Dedifferentiated amniotic fluid mesenchymal stem cell (primary cell): Measurements from ENCODE around the gene ETAA1.

Experiments used
- DNase-seq: peaks from one replicate; pipeline ENCODE4 v3.0.0-alpha.2; 2016; ENCODE audit errors: extremely low spot score

Gene ETAA1

GRCh38 chr2:67437114-67437513 is 40.0 kb downstream of the ETAA1 start:
- no peak for DNase-seq

DNA sequence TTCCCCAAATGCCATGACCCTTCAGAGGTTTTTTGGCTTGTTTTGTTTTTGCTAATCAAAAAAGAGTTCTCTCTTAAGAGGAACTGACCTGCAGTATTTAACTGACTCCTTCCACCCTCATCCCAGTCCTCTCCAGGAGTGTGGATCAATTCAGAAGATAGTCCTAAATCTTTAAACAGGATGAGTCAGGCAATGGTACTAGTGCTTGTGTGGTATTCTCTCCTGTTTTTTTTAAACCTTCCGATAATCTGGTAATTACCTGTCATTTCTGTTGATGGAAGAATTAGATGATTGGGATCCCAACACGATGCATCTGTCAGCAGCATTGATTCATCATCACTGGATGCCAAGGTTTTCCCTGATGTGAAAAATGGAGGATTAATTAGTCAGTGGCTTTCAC is 41.2 kb downstream of the ETAA1 start:
- no peak for DNase-seq

DNA sequence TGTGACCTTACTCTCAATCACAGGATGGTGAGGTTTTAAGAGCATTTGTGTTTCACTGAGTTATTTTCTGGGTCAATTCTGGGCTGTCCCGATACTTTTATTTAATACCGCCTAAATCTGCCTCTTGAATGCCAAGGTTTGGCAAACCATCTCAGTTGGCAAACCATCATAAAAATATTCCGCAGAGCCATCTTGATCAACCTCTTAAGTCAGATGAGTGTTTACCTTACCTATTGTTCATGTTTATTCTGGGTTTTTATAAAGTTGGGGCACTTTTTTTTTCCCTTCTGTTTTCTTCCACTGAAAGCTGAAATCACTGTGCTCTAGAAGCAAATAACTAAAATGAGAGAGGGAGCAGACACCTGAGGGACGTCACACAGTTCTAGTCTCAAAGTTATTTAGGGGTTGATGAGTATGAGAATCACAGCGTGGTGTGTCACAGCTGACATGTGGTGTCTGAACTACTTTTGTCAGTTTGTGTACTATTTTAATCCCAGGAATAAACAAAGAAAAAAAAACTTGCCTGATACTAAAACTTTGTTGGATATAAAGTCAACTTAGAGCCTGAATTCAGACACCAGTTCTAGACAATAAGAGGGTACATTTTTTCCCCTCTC is 48.6 kb downstream of the ETAA1 start:
- no peak for DNase-seq

- DNase-seq, result no peak
Measured at GRCh38 chr2:67446491-67446911, 49.4 kb downstream of the ETAA1 start.

DNA sequence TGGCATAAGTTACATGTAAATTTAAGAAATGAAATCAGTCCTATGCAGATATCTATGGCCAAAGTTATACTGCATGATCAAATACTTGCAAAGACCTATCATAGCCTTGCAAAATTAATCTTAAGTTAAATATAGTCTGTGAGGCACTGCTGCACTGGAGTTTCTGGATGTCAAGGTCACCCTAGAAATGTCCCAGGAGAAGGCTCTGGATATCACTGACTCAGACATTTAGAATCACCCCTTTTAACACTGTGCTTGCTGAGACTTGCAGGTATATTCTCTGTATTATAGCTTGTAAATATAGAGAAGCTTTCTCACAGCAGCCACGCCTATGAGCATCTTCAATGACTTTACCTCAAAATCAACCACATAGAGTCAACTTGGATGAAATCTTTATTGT is 51.5 kb downstream of the ETAA1 start:
- no peak for DNase-seq

DNA sequence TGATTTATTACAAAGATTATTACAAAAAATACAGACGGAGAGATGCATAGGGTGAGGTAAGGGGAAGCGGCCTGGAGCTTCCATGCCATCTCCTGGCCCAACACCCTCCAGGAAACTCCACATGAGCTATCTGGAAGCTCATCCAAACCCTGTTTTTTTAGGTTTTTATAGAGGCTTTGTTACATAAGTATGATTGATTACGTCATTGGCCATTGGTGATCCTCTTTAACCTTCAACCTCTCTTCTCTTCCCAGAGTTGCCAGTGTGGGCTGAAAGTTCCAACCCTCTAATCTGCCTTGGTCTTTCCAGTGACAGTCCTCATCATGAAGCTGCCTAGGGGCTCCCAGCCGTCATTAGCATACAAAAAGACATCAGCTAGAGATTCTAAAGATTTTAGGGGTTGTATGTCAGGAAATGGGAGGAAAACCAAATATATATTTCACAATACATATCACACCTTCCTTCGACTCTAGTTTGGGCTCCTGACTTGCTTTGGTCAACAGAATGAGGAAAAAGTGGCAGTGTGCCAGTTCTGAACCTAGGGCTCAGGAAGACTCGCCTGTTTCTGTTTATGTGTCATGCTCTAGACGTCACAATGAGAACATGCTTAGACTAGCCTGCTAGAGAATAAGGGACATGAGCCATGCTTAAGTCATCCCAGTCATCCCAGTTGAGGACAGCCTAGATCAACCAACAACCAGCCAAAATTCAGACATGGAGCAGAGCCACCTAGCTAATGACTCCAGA is 54.1 kb downstream of the ETAA1 start:
- DNase-seq, result no peak

DNA sequence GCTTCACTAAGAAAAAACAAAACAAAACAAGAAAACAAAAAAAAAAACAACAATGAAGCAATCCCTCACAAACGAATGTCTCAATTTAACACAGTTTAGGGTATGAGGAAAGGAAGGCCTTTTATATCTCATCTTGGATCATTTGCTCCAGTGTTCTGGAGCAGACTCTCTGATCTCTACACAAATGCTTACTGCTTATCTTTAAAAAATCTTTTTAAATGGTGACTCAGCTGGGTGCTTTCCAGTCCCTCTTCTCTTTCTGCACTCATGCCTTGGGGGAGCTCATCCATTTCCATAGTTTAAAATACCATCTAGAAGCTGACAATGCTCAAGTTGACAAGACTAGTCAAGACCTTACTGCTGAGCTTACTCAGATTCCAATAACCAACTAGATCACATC is 56.2 kb downstream of the ETAA1 start:
- no peak for DNase-seq

DNA sequence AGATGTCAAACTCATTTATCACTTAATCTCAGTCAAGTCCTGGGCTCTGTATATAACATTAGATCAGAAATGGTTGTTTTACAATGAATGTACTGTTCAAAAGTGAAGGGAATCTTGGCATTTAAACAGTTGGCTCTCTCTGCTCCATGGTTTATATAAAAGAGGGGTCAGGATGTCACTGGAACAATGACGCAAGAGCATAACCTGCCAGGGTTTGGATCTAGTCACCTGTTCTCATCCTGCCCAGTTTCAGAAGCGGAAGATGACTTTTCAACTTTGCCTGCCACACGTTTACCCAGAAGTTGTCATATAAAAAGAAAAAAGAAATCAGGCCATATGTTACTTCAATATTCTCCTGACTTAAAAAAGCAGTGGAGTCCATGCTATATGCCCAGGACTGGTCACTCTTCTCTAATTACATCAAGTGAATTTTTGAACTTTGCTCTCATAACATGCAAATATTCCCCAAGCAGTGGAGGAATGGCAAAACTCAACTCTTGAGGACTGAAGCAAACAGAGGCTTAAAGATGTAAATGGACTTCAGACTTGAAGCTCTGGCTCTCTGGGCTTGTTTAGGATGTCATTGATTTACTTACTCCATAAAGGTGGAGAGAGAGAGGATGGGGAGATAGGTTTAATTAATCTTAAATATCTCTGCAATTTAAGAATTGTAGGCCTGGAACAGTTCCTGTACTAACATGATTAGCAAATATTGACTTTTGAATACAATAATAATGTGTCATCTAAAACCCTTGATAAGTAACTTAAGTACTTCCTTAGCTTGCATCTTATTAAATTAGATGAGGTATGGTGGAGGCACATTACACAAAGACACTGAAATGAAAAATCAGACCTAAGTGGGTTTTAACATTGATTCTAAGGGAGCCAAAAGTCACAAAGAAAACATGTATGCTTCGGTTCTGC is 58.3 kb downstream of the ETAA1 start:
- no peak for DNase-seq

- no peak for DNase-seq
Measured at GRCh38 chr2:67456428-67456827, 59.3 kb downstream of the ETAA1 start.

GRCh38 chr2:67457699-67458098 is 60.6 kb downstream of the ETAA1 start:
- no peak for DNase-seq

DNA sequence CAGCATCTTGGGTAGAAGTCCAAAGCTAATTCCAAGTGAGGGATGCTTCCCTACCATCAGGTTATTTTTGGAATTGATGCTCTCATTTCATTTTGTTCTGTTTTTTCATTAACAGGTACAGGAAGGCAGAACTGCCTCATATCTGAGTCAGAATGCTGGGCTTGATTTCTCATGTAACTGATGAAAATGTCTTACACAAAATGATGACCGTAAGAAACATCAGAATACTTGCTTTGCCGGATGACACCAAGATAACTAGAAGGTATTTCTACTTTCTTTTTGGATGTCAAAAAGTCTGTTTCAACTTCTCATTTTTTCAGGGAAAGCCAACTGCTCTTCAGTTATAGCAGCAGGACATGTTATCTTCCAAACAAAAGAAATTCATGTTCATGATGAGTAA is 62.6 kb downstream of the ETAA1 start:
- no peak for DNase-seq
